B cell (primary cell): ENCODE results near the gene COG6. TPM values are rescaled to one million over a fixed set of nuclear protein-coding genes. Genes with fewer than 3 reads are reported as not detected.

Experiments used
- ATAC-seq: fragments of 200-7000 bp; cut with Tn5 transposase; one replicate; pipeline ENCODE4 v1.10.0; 2021; ENCODE audit warnings: low read depth, mild to moderate bottlenecking, moderate number of reproducible peaks, moderate library complexity
- CTCF ChIA-PET: fragments of 350-600 bp; sonication (Branson Sonifier 250); formaldehyde crosslinking; loops from one replicate; lab custom pipeline; 2021; ENCODE audit warnings: antibody characterized with exemption, inconsistent platforms; lab: Charles Lee
- POLR2A ChIA-PET: fragments of 350-600 bp; sonication (Branson Sonifier 250); formaldehyde crosslinking; loops from one replicate; lab custom pipeline; 2021; ENCODE audit warnings: antibody characterized with exemption; lab: Charles Lee
- DNase-seq: peaks from one replicate; pipeline ENCODE4 v3.0.0; 2013
- H2AFZ ChIP-seq: 2 replicates; pipeline ENCODE4 v1.6.1; 2012; ENCODE audit warnings: mild to moderate bottlenecking, low read depth, low read length; ENCODE audit not compliant: insufficient read depth, poor library complexity, severe bottlenecking
- H3K27ac ChIP-seq, 2 donors: 1 replicate in 1 of 2; 2 replicates in 1 of 2; pipeline ENCODE4 v1.5.1; 2012 to 2013; ENCODE audit warnings: low read length in 2 of 2, mild to moderate bottlenecking in 2 of 2, moderate library complexity in 1 of 2
- H3K27me3 ChIP-seq, 4 experiments: fragments of 200-600 bp in 1 of 4; sonication (generic) in 1 of 4; replicated peaks in 1 of 4; 1 replicate in 2 of 4; 2 replicates in 2 of 4; pipeline versions ENCODE4 v1.6.1 to v1.7.0; 2013 to 2016; ENCODE audit warnings: low read length in 3 of 4, mild to moderate bottlenecking in 2 of 4, mixed read lengths in 1 of 4, moderate library complexity in 1 of 4; ENCODE audit not compliant: insufficient read depth in 4 of 4, control insufficient read depth in 3 of 4; ENCODE audit errors: control extremely low read depth in 1 of 4
- H3K36me3 ChIP-seq, 2 experiments: replicated peaks in 1 of 2; 1 replicate in 1 of 2; 2 replicates in 1 of 2; pipeline versions ENCODE4 v1.6.1 to v1.7.1; 2013; ENCODE audit warnings: low read length in 1 of 2; ENCODE audit not compliant: insufficient read depth in 2 of 2, control insufficient read depth in 1 of 2; ENCODE audit errors: control extremely low read depth in 1 of 2, extremely low read depth in 1 of 2
- H3K4me1 ChIP-seq, 2 donors: fragments of 200-600 bp in 1 of 2; sonication (generic) in 1 of 2; 1 replicate in 1 of 2; 2 replicates in 1 of 2; pipeline versions ENCODE4 v1.5.1 to v1.6.1; 2013 to 2017; ENCODE audit warnings: low read length in 2 of 2; ENCODE audit not compliant: control insufficient read depth in 2 of 2, insufficient read depth in 2 of 2
- H3K4me2 ChIP-seq: replicated peaks from 2 replicates; pipeline ENCODE3; 2012; ENCODE audit warnings: mild to moderate bottlenecking, low read depth, low read length; ENCODE audit not compliant: poor library complexity, severe bottlenecking
- H3K4me3 ChIP-seq, 5 experiments: fragments of 200-600 bp in 1 of 5; sonication (generic) in 1 of 5; 1 replicate in 3 of 5; 2 replicates in 2 of 5; pipeline versions ENCODE4 v1.5.1 to v1.7.0; 2011 to 2016; ENCODE audit warnings: low read length in 4 of 5, mild to moderate bottlenecking in 4 of 5, low read depth in 2 of 5, control low read depth in 1 of 5, moderate library complexity in 1 of 5; ENCODE audit not compliant: insufficient read depth in 1 of 5; ENCODE audit errors: control extremely low read depth in 1 of 5, extremely low read depth in 1 of 5
- H3K79me2 ChIP-seq: fragments of 200-600 bp; sonication (generic); one replicate; pipeline ENCODE4 v1.6.0; 2016; ENCODE audit warnings: low read length; ENCODE audit not compliant: control insufficient read depth, insufficient read depth
- H3K9ac ChIP-seq: fragments of 200-600 bp; sonication (generic); 2 replicates; pipeline ENCODE4 v1.6.1; 2017; ENCODE audit warnings: mild to moderate bottlenecking, low read length, moderate library complexity
- H3K9me3 ChIP-seq, 3 donors: one replicate each; pipeline versions ENCODE4 v1.6.1 to v1.7.1; 2013; ENCODE audit warnings: low read length in 2 of 3; ENCODE audit not compliant: control insufficient read depth in 2 of 3, insufficient read depth in 1 of 3; ENCODE audit errors: control extremely low read depth in 1 of 3
- H4K20me1 ChIP-seq: 2 replicates; pipeline ENCODE4 v1.6.0; 2012; ENCODE audit warnings: mild to moderate bottlenecking, low read length; ENCODE audit not compliant: insufficient read depth, control insufficient read depth, poor library complexity, severe bottlenecking
- H3K27ac Mint-ChIP-seq: one replicate; pipeline ENCODE4 v1.8.0; 2021; ENCODE audit warnings: mixed read lengths
- H3K27me3 Mint-ChIP-seq: one replicate; pipeline ENCODE4 v1.8.0; 2021; ENCODE audit warnings: mixed read lengths
- H3K4me1 Mint-ChIP-seq: one replicate; pipeline ENCODE4 v1.8.0; 2021; ENCODE audit warnings: mixed read lengths
- H3K4me3 Mint-ChIP-seq: one replicate; pipeline ENCODE4 v1.8.0; 2021; ENCODE audit warnings: mixed read lengths
- H3K9me3 Mint-ChIP-seq: one replicate; pipeline ENCODE4 v1.8.0; 2022; ENCODE audit warnings: mixed read lengths; ENCODE audit not compliant: insufficient read depth
- EZH2 ChIP-seq: IDR thresholded peaks from 2 replicates; pipeline ENCODE4 v1.6.1; 2012; ENCODE audit warnings: borderline replicate concordance, low read depth, mild to moderate bottlenecking, moderate library complexity, low read length; ENCODE audit not compliant: insufficient read depth, poor library complexity, severe bottlenecking
- WGBS: methylation state at CpG from one replicate; pipeline ENCODE4 v1.1.5; 2013; ENCODE audit warnings: missing lambda C conversion rate; ENCODE audit not compliant: insufficient coverage; 5-methylcytosine and 5-hydroxymethylcytosine counted together
- intact Hi-C: fragments of 100-400 bp; cut with micrococcal nuclease; formaldehyde crosslinking; loops from one replicate; pipeline ENCODE4 v1.10.0; 2022
- polyA plus RNA-seq: library from polyadenylated mRNA; depleted of rRNA; stranded (reverse); fragments of >200 nt; gene quantifications from 2 replicates; pipeline ENCODE4 v1.2.3, GENCODE V29; 2012
- total RNA-seq, 2 donors: library from RNA; stranded (reverse); fragments of 120-200 nt in 1 of 2; gene quantifications; 1 replicate in 1 of 2; 2 replicates in 1 of 2; pipeline versions ENCODE4 v1.2.3 to v1.2.4, GENCODE V29; 2013 to 2022
- TF ChIP-seq, protein P1 (sequence below): fragments of 200-600 bp; IDR thresholded peaks from one replicate; pipeline ENCODE4 v1.8.0; 2022; ENCODE audit warnings: antibody characterized with exemption, mild to moderate bottlenecking

The COG6 gene
- total and polyA plus RNA-seq, 2 donors (not counting 1 experiment from before 2014, with no cell fraction given), result 7.7 to 49.9 TPM

DNA sequence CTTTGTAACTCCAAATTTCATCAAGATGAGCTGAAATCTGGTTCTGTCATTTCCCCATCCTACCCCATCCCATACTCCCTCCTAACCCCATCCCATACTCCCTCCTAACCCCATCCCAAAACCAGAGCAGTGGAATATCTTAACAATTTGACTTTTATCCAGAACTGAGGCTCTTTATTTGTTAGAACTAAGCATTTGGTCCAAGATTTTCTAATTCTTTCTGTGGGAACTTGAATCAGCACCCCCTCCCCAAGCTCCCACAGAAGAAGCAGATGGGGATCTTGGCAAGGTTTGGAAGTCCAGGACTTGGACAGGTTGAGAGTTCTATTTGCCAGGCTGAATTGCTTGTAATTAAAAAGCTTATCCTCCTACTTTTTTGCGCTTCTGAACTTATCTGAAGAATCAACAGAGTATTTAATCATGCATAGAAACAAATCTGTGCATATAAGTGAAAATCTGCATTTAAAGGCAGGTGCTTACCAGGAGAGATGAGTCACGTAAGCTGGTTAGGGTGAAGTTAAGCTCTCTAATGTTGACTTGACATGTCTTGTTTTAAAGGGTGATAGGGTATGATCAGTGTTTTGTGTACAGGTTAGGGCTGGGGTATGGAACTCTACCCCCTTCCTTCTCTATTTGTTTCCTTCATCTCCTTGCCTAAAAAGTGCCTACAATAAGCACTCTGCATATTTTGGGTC lies 111.1 kb downstream of the COG6 start:
- WGBS, result 100% methylated on average over 1 of the region's 2 CpGs
- ATAC-seq (no peak), DNase-seq (no peak)
- Histone ChIP-seq H3K9me3 (no peaks in the 10 kb centered on the region), H3K9ac (no peak overlapping the region), H4K20me1 (no peaks in the 10 kb centered on the region), H3K4me1 (peaks cover 5 to 7% of the 10 kb centered on the region in 2 donors), H3K4me3 (no peak overlapping the region), H2AFZ (no peak overlapping the region), H3K27ac (no peak overlapping the region), H3K36me3 (no peaks in the 10 kb centered on the region), H3K4me2 (no peak overlapping the region), H3K27me3 (no peaks in the 10 kb centered on the region), H3K79me2 (no peaks in the 10 kb centered on the region)
- POLR2A ChIA-PET, result no interaction called here
- TF ChIP-seq, protein P1, sequence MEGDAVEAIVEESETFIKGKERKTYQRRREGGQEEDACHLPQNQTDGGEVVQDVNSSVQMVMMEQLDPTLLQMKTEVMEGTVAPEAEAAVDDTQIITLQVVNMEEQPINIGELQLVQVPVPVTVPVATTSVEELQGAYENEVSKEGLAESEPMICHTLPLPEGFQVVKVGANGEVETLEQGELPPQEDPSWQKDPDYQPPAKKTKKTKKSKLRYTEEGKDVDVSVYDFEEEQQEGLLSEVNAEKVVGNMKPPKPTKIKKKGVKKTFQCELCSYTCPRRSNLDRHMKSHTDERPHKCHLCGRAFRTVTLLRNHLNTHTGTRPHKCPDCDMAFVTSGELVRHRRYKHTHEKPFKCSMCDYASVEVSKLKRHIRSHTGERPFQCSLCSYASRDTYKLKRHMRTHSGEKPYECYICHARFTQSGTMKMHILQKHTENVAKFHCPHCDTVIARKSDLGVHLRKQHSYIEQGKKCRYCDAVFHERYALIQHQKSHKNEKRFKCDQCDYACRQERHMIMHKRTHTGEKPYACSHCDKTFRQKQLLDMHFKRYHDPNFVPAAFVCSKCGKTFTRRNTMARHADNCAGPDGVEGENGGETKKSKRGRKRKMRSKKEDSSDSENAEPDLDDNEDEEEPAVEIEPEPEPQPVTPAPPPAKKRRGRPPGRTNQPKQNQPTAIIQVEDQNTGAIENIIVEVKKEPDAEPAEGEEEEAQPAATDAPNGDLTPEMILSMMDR, result no peak
- no peak for TF ChIP-seq EZH2
- Mint-ChIP-seq H3K9me3 (peaks cover 5% of the 10 kb centered on the region), H3K4me3 (no peak overlapping the region), H3K4me1 (peaks cover 7% of the 10 kb centered on the region), H3K27ac (no peak overlapping the region), H3K27me3 (no peaks in the 10 kb centered on the region)
- CTCF ChIA-PET, result interaction anchor here (1.0 kb wide), 1 partner anchor 13 kb away, joined by 3 read pairs; no protein-coding TSS in a partner anchor
- intact Hi-C loops, result no loop called here

DNA sequence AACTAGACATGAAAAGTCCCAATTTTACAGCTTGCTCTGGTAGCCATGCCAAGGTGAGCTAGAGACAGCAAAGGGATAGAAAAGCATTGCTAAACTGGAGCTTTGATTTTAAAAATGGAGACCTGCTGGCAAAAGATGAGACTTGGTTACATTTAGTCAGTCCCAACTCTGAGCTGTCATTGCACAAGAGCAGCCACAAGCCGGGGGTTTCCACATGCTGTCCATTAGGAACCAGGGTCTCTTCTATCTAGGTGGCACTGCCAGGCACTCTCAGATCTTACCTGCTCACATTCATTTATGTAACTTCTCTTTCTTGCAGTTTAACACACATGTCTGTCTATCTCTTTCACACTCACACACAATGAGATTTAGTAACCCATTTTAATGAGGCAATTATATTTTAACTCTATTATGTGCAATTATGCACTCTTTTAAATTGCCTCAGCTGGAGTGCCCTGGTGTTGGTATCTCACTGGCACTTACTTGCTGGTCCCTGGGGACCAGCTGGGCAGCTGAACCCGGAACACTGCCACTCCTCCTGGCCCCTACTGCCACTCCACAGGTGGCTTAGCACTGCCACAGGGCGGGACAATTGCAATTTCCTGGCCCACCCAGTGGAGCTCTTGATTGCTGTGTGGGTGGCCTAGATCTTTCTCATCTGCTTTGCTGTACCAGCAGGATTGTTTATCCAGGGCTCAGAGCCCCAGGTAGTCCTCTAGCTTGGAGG lies 112.5 kb downstream of the COG6 start:
- Histone ChIP-seq H3K9me3 (no peaks in the 10 kb centered on the region), H3K79me2 (no peaks in the 10 kb centered on the region), H3K4me3 (no peak overlapping the region), H3K4me1 (peaks cover 5 to 7% of the 10 kb centered on the region in 2 donors), H3K27ac (no peak overlapping the region), H3K4me2 (peak overlapping the region; percentile 0), H2AFZ (peak overlapping the region; percentile 5), H3K9ac (no peak overlapping the region), H4K20me1 (no peaks in the 10 kb centered on the region), H3K36me3 (no peaks in the 10 kb centered on the region), H3K27me3 (no peaks in the 10 kb centered on the region)
- H3K4me1 Mint-ChIP-seq, result peaks cover 7% of the 10 kb centered on the region
- 38% methylated on average over 3 of the region's 3 CpGs for WGBS
- H3K4me3 Mint-ChIP-seq, result no peak overlapping the region
- no peaks in the 10 kb centered on the region for H3K27me3 Mint-ChIP-seq
- TF ChIP-seq, protein P1, result no peak
- TF ChIP-seq EZH2, result no peak
- no peak for ATAC-seq
- no peak overlapping the region for H3K27ac Mint-ChIP-seq
- ChIA-PET CTCF (no interaction called here), POLR2A (no interaction called here)
- no peaks in the 10 kb centered on the region for H3K9me3 Mint-ChIP-seq
- no peak for DNase-seq
- intact Hi-C loops, result no loop called here
